Mesenchymal stem cell (in vitro differentiated cells and primary cell): Measurements from ENCODE around the gene AHCYL1.

Experiments
- DNase-seq: peaks from one replicate; pipeline ENCODE4 v3.0.0-alpha.2; 2013
- H2AFZ ChIP-seq: one replicate; pipeline ENCODE4 v1.6.1; 2013; ENCODE audit warnings: low read depth, mild to moderate bottlenecking, control low read depth, inconsistent platforms, low read length, moderate library complexity
- H2AK5ac ChIP-seq: 2 replicates; pipeline ENCODE4 v1.6.1; 2013; ENCODE audit warnings: low read length, moderate library complexity, mild to moderate bottlenecking, inconsistent platforms; ENCODE audit not compliant: severe bottlenecking
- H2BK120ac ChIP-seq: one replicate; pipeline ENCODE4 v1.6.1; 2013; ENCODE audit warnings: low read depth, mild to moderate bottlenecking, inconsistent platforms, low read length, moderate library complexity
- H2BK12ac ChIP-seq, 2 experiments: one replicate each; pipeline ENCODE4 v1.6.1; 2013; ENCODE audit warnings: inconsistent platforms in 2 of 2, low read length in 2 of 2, mild to moderate bottlenecking in 2 of 2, moderate library complexity in 2 of 2, control low read depth in 1 of 2
- H2BK15ac ChIP-seq: one replicate; pipeline ENCODE4 v1.6.1; 2013; ENCODE audit warnings: mild to moderate bottlenecking, low read depth, inconsistent platforms; ENCODE audit not compliant: poor library complexity, severe bottlenecking
- H2BK5ac ChIP-seq: 2 replicates; pipeline ENCODE4 v1.6.1; 2013; ENCODE audit warnings: low read depth, mild to moderate bottlenecking, low read length, control low read depth, inconsistent platforms; ENCODE audit not compliant: poor library complexity, severe bottlenecking
- H3K14ac ChIP-seq, 2 experiments: one replicate each; pipeline ENCODE4 v1.6.1; 2013; ENCODE audit warnings: inconsistent platforms in 2 of 2, low read length in 2 of 2, control low read depth in 1 of 2, mild to moderate bottlenecking in 1 of 2, moderate library complexity in 1 of 2
- H3K18ac ChIP-seq, 2 experiments: one replicate each; pipeline ENCODE4 v1.6.1; 2013; ENCODE audit warnings: inconsistent platforms in 2 of 2, low read length in 2 of 2, control low read depth in 1 of 2, low read depth in 1 of 2, mild to moderate bottlenecking in 1 of 2
- H3K23ac ChIP-seq, 2 experiments: one replicate each; pipeline ENCODE4 v1.6.1; 2013; ENCODE audit warnings: inconsistent platforms in 2 of 2, low read length in 2 of 2, mild to moderate bottlenecking in 2 of 2, moderate library complexity in 2 of 2, control low read depth in 1 of 2
- H3K27ac ChIP-seq: 2 replicates; pipeline ENCODE4 v1.5.1; 2013; ENCODE audit warnings: mild to moderate bottlenecking, moderate library complexity, low read length, control low read depth, inconsistent platforms; ENCODE audit not compliant: poor library complexity, severe bottlenecking
- H3K27me3 ChIP-seq, 2 experiments: 2 replicates each; pipeline versions ENCODE4 v1.6.1 to v1.7.0; 2013; ENCODE audit warnings: low read length in 2 of 2, mild to moderate bottlenecking in 2 of 2, moderate library complexity in 2 of 2, control low read depth in 1 of 2, inconsistent platforms in 1 of 2; ENCODE audit not compliant: control insufficient read depth in 1 of 2, insufficient read depth in 1 of 2
- H3K36me3 ChIP-seq, 2 experiments: 2 replicates each; pipeline versions ENCODE4 v1.6.1 to v1.7.0; 2013; ENCODE audit warnings: low read length in 2 of 2, control low read depth in 1 of 2, inconsistent platforms in 1 of 2, low read depth in 1 of 2, mild to moderate bottlenecking in 1 of 2; ENCODE audit not compliant: insufficient read depth in 2 of 2, control insufficient read depth in 1 of 2
- H3K4ac ChIP-seq, 2 experiments: one replicate each; pipeline ENCODE4 v1.6.1; 2013; ENCODE audit warnings: inconsistent platforms in 2 of 2, low read length in 2 of 2, mild to moderate bottlenecking in 2 of 2, moderate library complexity in 2 of 2, control low read depth in 1 of 2, low read depth in 1 of 2
- H3K4me1 ChIP-seq: 2 replicates; pipeline ENCODE4 v1.6.1; 2013; ENCODE audit warnings: low read depth, low read length, control low read depth; ENCODE audit not compliant: control insufficient read depth, insufficient read depth
- H3K4me2 ChIP-seq: 2 replicates; pipeline ENCODE4 v1.6.1; 2013; ENCODE audit warnings: low read length, mild to moderate bottlenecking, inconsistent platforms; ENCODE audit not compliant: poor library complexity, severe bottlenecking
- H3K4me3 ChIP-seq, 2 experiments: 2 replicates each; pipeline versions ENCODE4 v1.5.1 to v1.7.0; 2013; ENCODE audit warnings: low read length in 2 of 2, mild to moderate bottlenecking in 2 of 2, control low read depth in 1 of 2, low read depth in 1 of 2; ENCODE audit not compliant: insufficient read depth in 1 of 2
- H3K79me1 ChIP-seq: replicated peaks from 2 replicates; pipeline ENCODE4 v1.6.1; 2013; ENCODE audit warnings: mild to moderate bottlenecking, control low read depth, low read length, inconsistent platforms; ENCODE audit not compliant: poor library complexity, severe bottlenecking
- H3K9ac ChIP-seq: 2 replicates; pipeline ENCODE4 v1.7.0; 2013; ENCODE audit warnings: mild to moderate bottlenecking, low read length, moderate library complexity
- H3K9me3 ChIP-seq: 2 replicates; pipeline ENCODE4 v1.7.0; 2013; ENCODE audit warnings: mild to moderate bottlenecking, low read length; ENCODE audit not compliant: control insufficient read depth
- H4K8ac ChIP-seq: one replicate; pipeline ENCODE4 v1.6.1; 2013; ENCODE audit warnings: inconsistent platforms, mild to moderate bottlenecking, low read length, moderate library complexity
- H4K91ac ChIP-seq: one replicate; pipeline ENCODE4 v1.6.1; 2013; ENCODE audit warnings: mild to moderate bottlenecking, low read length, inconsistent platforms
- WGBS: methylation state at CpG from one replicate; pipeline ENCODE4 v1.1.7; 2013; ENCODE audit warnings: mixed read lengths; 5-methylcytosine and 5-hydroxymethylcytosine counted together

AHCYL1 gene

DNA sequence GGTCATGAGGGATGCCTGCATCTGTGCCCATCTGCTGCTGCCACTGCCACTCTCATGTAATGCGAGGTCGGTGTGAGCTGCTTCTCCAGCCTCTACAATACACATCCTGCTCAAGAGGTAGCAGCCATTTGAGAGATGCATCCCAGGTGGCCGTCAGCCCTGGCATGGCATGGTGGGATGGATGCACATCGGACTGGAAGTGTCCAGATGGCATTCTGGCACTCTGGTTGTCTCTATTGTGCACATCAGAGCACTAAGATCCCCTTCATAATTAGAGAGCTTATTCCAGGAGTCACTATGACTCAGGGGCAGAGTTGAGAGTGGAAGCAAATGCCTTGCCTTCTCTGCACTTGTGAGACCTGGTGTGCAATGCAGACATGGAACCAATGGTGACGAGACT, 53.7 kb downstream of the AHCYL1 start:
- H2BK5ac ChIP-seq, result no peak overlapping the region
- H2BK15ac ChIP-seq, result no peak overlapping the region
- H3K23ac ChIP-seq, result no peak overlapping the region
- H3K14ac ChIP-seq, result no peak overlapping the region
- H2AK5ac ChIP-seq, result no peak overlapping the region
- H3K27ac ChIP-seq, result no peak overlapping the region
- H3K9ac ChIP-seq, result no peak overlapping the region
- H3K9me3 ChIP-seq, result no peaks in the 10 kb centered on the region
- H3K36me3 ChIP-seq, result peaks cover 48 to 60% of the 10 kb centered on the region in 2 experiments
- no peak overlapping the region for H3K4me2 ChIP-seq
- no peak overlapping the region for H2BK120ac ChIP-seq
- 92% methylated on average over 5 of the region's 5 CpGs for WGBS
- no peak for DNase-seq
- H2BK12ac ChIP-seq, result no peak overlapping the region
- no peaks in the 10 kb centered on the region for H3K4me1 ChIP-seq
- peaks cover 39% of the 10 kb centered on the region for H3K79me1 ChIP-seq
- H3K27me3 ChIP-seq, result no peaks in the 10 kb centered on the region
- H3K18ac ChIP-seq, result no peak overlapping the region
- H3K4me3 ChIP-seq, result no peak overlapping the region
- no peak overlapping the region for H4K91ac ChIP-seq
- H2AFZ ChIP-seq, result no peak overlapping the region
- no peak overlapping the region for H4K8ac ChIP-seq
- H3K4ac ChIP-seq, result no peak overlapping the region

DNA sequence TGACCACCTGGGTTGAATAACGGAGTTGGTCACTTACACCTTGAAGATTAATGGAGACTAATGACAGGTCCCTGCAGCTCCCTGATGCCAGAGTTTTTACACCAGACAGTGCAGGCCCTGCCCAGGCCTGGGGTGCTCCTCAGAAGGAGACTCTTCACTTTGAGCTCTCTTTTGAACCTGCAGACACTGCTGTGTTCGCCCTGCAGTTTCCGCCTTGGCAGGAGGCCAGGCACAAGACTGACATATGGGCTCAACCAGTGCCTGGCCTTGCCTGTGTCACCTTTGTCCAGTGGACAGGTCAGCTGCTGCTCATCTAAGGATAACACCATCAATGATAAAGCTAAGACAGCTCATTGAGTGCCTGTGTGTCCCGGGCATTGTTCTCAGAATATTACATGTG, 55.1 kb downstream of the AHCYL1 start:
- Histone ChIP-seq H3K18ac (no peak overlapping the region), H2BK15ac (no peak overlapping the region), H2AK5ac (no peak overlapping the region), H3K23ac (no peak overlapping the region), H3K4me3 (no peak overlapping the region), H3K4ac (no peak overlapping the region), H4K91ac (no peak overlapping the region), H2BK12ac (no peak overlapping the region), H2BK5ac (no peak overlapping the region), H2AFZ (no peak overlapping the region), H3K4me2 (no peak overlapping the region), H3K27me3 (no peaks in the 10 kb centered on the region), H3K79me1 (peaks cover 45% of the 10 kb centered on the region), H3K4me1 (no peaks in the 10 kb centered on the region), H3K36me3 (peaks cover 55 to 74% of the 10 kb centered on the region in 2 experiments), H3K14ac (no peak overlapping the region), H3K27ac (no peak overlapping the region), H2BK120ac (no peak overlapping the region), H3K9me3 (no peaks in the 10 kb centered on the region), H3K9ac (no peak overlapping the region), H4K8ac (no peak overlapping the region)
- DNase-seq, result no peak
- 96% methylated on average over 3 of the region's 4 CpGs for WGBS

DNA sequence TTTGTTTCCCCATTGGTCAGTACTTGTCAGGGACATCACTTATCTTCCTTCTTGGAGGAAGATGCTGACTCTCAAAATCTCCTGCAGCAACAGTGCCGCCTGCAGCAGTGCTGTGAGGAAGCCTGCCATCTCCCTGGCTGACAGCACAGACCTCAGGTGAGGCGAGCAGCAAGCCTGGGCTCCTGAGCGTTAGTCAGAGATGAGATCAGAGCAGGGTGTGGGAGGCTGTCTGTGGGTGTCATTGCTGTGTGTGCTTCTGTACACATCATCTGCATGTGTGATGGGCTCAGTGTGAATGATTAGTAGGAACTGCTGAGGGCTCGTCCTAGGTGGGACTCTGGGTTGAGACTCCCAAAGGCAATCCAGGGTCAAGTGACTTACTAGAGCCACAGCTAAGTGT, 56.0 kb downstream of the AHCYL1 start:
- no peak overlapping the region for H2BK5ac ChIP-seq
- H3K23ac ChIP-seq, result no peak overlapping the region
- H2AFZ ChIP-seq, result no peak overlapping the region
- H3K4me3 ChIP-seq, result no peak overlapping the region
- no peak overlapping the region for H3K4ac ChIP-seq
- no peak overlapping the region for H3K18ac ChIP-seq
- no peaks in the 10 kb centered on the region for H3K9me3 ChIP-seq
- no peak overlapping the region for H3K27ac ChIP-seq
- H3K79me1 ChIP-seq, result peaks cover 49% of the 10 kb centered on the region
- no peak overlapping the region for H3K4me2 ChIP-seq
- no peaks in the 10 kb centered on the region for H3K4me1 ChIP-seq
- H4K8ac ChIP-seq, result no peak overlapping the region
- no peak overlapping the region for H2AK5ac ChIP-seq
- peak overlapping the region; percentile 3 for H3K9ac ChIP-seq
- no peak overlapping the region for H2BK15ac ChIP-seq
- DNase-seq, result no peak
- H3K27me3 ChIP-seq, result no peaks in the 10 kb centered on the region
- H4K91ac ChIP-seq, result no peak overlapping the region
- no peak overlapping the region for H2BK12ac ChIP-seq
- no peak overlapping the region for H2BK120ac ChIP-seq
- 98% methylated on average over 4 of the region's 4 CpGs for WGBS
- no peak overlapping the region for H3K14ac ChIP-seq
- peaks cover 63 to 83% of the 10 kb centered on the region in 2 experiments for H3K36me3 ChIP-seq

DNA sequence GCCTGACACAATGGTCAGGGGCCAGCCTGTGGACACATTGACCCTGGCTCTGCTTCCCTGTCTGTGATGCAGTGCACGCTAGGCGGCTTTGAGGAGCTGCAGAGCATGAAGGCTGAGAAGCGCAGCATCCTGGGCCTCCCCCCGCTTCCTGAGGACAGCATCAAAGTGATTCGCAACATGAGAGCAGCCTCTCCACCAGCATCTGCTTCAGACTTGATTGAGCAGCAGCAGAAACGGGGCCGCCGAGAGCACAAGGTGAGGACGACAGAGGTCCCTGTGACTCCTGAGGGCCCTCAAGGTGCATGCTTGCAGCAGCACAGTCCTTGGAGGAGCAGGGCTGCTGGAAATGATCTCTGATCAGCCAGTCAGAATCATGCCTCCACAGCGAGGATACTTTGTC, 58.5 kb downstream of the AHCYL1 start:
- 97% methylated on average over 10 of the region's 10 CpGs for WGBS
- H3K4ac ChIP-seq, result no peak overlapping the region

More for the DNA sequence above, 58.5 kb downstream of the AHCYL1 start:
- Histone ChIP-seq H3K23ac (no peak overlapping the region), H2AFZ (no peak overlapping the region), H3K18ac (no peak overlapping the region), H3K27me3 (no peaks in the 10 kb centered on the region), H2AK5ac (no peak overlapping the region), H2BK5ac (no peak overlapping the region), H3K4me2 (no peak overlapping the region), H2BK15ac (no peak overlapping the region), H3K36me3 (peaks cover 80 to 99% of the 10 kb centered on the region in 2 experiments), H2BK12ac (no peak overlapping the region), H4K8ac (no peak overlapping the region), H3K4me1 (no peaks in the 10 kb centered on the region), H2BK120ac (no peak overlapping the region), H3K14ac (no peak overlapping the region), H3K9ac (no peak overlapping the region), H3K9me3 (no peaks in the 10 kb centered on the region), H3K27ac (no peak overlapping the region), H3K4me3 (no peak overlapping the region), H3K79me1 (peaks cover 56% of the 10 kb centered on the region), H4K91ac (no peak overlapping the region)
- no peak for DNase-seq
